ENCODE data around the gene TSPAN3.

GRCh38 chr15:77107068-77107467 is 36.2 kb upstream of the TSPAN3 start:
- no peak for TF ChIP-seq CTCF (IDR thresholded peaks at IDR 0.05; ENCODE audit: low read depth, low read length, poor library complexity, severe bottlenecking)
- TF ChIP-seq EZH2phosphoT487 (IDR thresholded peaks at IDR 0.05; ENCODE audit: borderline replicate concordance, low read length): no peak

All from DOHH2 (cell line).